SKM-1 (cell line): ENCODE measurements around the gene P2RX5.
"Not testable (repeated sequence)": the region's sequence is repeated elsewhere in the genome, so short reads cannot be mapped to it uniquely, and the experiment has no call there.

Experiments
- DNase-seq: peaks from one replicate; lab custom pipeline; 2025; ENCODE audit not compliant: unreplicated experiment; lab: John Stamatoyannopoulos, UW

P2RX5 gene

GRCh38 chr17:3695723-3696411, at the start of gene P2RX5:
TSS of gene P2RX5 (minus strand) at chr17:3696155. CDS start at chr17:3696005, 150 bp downstream.
- DNase-seq, result peak; percentile 30

DNA sequence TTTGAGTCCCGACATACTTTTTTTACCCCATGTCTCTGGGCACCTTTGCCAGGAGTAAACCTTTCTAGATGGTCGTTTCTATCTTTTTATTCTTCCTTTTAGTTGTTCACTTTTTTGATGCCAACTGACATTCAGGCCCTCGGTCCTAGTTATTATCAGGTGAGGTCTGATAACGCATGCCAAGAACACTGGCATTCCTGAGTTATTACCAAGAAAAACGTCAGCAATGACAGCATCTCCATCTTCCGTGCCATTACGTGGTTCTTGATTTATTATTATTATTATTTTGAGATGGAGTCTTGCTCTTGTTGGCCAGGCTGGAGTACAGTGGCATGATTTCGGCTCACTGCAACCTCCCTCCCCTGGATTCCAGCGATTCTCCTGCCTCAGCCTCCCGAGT, 49.1 kb upstream of the P2RX5 start:
- no peak for DNase-seq

DNA sequence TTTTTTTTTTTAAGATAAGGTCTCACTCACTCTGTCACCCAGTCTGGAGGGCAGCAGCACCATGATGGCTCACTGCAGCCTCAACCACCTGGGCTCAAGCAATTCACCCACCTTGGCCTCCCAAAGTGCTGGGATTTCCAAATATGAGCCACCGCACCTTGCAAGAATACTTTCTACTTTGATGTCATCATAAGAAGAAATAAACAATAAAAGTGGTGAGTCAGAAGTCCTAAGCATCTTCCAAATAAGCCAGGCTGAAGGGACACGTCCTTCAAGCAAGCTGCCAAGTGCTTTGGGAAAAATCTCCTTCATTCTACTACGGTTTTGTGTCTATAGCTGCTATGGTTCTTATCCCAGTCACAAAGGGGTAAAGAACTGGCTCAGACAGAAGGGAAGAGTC, 48.1 kb upstream of the P2RX5 start:
- DNase-seq, result no peak

- DNase-seq, result no peak
Observed at GRCh38 chr17:3740611-3741073, 44.7 kb upstream of the P2RX5 start.

DNA sequence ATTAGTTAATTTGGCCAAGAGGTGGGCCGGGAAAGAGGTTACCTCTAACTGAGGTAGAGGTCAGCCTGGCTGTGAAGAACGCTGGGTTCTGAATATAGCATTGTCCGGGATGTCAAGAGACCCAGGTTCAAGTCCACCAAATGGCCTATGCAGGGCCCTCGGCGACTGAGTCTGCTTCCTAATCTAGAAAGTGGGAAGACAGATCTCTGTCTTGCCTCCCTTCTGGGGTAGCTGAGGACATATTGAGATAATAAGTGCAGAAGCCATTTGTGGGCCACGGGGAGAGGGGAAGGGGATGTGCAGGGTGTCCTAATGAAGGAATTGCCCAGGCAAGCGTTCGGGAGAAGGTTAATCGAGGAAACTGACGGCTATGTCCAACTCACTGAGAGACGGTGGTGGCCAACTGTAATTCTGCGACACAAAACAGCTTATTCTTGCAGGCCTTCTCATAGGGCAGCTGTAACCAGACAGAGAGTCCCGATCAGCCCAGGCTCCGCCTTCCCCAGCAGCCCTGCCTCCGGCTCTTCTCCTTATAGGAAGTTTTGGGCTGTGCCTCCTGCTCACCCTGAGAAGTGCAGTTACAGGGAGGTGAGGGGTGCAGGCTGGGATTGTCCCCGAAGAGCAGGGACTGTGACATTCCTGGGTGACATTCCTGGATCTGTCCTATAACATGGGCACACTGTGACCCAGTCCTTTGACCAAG, 43.6 kb upstream of the P2RX5 start:
- DNase-seq, result no peak

GRCh38 chr17:3738562-3739295, 42.8 kb upstream of the P2RX5 start:
- DNase-seq, result no peak

DNA sequence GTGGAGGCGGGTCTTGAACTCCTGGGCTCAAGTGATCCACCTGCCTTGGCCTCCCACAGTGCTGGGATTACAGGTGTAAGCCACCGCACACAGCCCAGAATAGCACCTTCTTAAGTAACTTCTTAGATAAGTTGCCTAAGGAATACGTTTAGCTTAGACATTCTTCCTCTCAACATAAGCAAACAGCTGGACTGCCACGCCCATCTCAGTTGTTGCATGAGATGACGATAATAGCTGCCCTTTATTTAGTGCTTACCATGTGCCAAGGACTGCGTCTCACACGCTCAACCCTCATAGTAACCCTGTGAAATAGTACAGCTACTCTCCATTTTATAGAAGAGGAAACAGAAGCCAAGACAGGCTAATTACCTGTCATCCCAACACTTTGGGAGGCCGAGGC, 39.6 kb upstream of the P2RX5 start:
- no peak for DNase-seq

DNA sequence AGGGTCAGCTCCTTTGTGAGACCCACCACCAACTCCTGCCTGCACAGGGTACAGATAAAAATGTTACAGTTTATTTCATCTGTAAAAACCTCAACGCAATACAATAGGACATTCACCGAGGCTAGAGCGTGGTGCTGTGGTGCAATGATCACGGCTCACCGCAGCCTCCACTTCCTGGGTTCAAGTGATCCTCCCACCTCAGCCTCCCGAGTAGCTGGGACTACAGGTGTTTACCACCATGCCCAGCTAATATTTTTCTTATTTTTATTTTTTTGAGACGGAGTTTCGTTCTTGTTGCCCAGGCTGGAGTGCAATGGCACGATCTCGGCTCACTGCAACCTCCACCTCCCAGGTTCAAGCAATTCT, 38.9 kb upstream of the P2RX5 start:
- DNase-seq, result not testable (repeated sequence)

- DNase-seq, result no peak
Observed at GRCh38 chr17:3732210-3732621, 36.3 kb upstream of the P2RX5 start.

GRCh38 chr17:3730881-3731429, 35.0 kb upstream of the P2RX5 start:
- no peak for DNase-seq

- DNase-seq, result no peak
Observed at GRCh38 chr17:3729881-3730280, 33.9 kb upstream of the P2RX5 start.

- not testable (repeated sequence) for DNase-seq
Observed at GRCh38 chr17:3728099-3728498, 32.1 kb upstream of the P2RX5 start.

DNA sequence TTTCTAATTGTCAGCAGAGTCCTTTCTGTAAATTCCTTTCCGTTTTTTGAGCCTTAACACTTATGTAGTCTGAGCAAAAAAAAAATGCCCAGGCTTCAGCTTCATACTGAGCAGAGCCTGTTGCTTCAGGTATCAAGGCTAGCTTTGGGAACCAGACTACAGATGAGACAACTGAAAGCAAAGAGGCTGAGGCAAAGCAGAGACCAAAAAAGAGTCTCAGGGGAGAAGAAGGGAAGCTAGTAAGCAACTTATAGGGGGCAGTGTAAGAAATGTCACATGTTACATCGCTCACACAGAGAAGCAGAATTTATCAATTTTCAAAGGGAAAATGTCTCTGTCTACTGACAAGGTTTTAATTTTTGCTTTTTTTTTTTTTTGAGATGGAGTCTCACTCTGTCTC, 31.1 kb upstream of the P2RX5 start:
- no peak for DNase-seq

GRCh38 chr17:3724378-3725077, 28.6 kb upstream of the P2RX5 start:
- DNase-seq, result no peak

- peak; percentile 60 for DNase-seq
Observed at GRCh38 chr17:3723556-3724377, 27.8 kb upstream of the P2RX5 start, which contains the start of gene HASPIN. TSS of gene HASPIN (plus strand) at chr17:3723903. CDS start at chr17:3723936, 33 bp downstream.

DNA sequence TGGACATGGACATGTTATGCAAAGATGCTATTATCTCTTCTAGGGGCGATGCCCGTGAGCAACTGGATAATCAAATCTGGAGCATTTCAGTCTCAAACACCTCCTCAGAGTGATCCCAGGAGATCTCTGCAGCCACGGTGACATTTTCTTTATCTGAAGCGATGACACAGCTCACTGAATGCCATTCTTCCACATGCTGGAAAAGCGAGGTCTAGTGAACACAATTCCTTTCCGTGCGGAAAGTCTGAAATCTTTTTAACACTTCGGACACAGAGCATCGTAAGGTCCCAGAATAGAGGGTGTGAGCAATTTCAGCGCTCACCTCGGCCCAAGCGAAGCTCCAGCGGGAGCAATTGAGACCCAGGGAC, 27.2 kb upstream of the P2RX5 start:
- no peak for DNase-seq

DNA sequence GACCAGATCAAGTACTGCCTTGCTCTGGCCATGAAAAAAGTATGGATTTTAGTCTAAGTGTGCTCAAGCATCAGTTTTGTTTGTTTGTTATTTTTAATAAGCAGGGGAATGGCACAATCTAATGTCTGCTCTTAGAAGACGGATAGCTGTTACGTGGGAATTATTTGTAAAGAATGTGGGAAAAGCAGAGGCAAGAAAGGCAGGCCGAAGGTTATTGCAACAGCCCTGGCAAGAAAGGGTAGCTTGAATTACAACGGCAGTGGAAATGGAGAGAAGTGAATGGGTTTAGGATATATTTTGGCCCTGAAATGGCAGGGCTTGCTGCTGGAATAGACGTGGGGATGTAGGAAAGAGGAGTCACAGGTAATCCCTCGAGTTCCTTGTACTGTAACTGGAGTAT, 26.8 kb upstream of the P2RX5 start:
- no peak for DNase-seq

DNA sequence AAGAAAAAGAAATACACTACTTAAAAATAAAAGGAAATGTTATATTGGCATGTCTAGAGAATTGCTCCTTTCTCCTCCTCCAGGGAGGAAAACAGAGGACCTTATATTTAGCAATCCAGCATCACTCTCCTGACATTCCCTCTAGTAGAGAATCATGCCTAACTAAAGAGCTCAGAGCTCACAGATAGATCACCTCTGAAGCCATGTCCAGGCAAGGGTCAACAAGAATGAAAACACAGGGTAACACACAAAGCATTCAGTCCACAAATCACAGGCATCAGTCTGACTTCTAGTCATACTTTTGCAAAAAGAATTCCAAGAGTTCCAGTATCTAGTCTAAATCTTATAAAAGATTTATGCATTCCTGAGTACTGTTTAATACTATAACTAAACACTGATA, 23.3 kb upstream of the P2RX5 start:
- DNase-seq, result no peak

- DNase-seq, result no peak
Observed at GRCh38 chr17:3718201-3718600, 22.2 kb upstream of the P2RX5 start.

DNA sequence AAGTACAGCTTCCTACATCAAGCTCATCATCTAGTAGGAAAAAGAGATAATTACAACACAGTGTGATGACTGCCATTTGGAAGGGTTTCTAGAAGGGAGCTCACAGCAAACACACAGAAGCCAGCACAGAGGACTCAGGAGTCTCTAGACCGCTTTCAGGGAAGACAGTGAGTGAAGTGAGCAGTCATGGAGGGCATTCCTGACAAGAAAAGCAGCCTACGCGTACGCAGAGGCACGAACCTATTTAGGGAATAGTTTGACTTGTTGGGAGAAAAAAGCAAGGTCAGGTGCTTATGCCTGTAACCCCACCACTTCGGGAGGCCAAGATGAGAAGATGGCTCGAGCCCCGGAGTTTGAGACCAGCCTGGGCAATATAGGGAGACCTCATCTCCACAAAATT, 19.3 kb upstream of the P2RX5 start:
- no peak for DNase-seq
